GM12878 (cell line): Measurements from ENCODE around the gene RAI2. TPM values are rescaled to one million over a fixed set of nuclear protein-coding genes. Genes with fewer than 3 reads are reported as not detected.

Source experiments
- ATAC-seq: fragments of 200-7000 bp; cut with Tn5 transposase; 3 replicates; pipeline ENCODE4 v1.9.1; 2020; ENCODE audit warnings: mild to moderate bottlenecking, moderate library complexity
- BruUV-seq: library from RNA; stranded (reverse); fragments of 400-500 nt; replicated peaks from 2 replicates; lab custom pipeline; 2021; lab: Mats Ljungman, UMichigan
- CTCF ChIA-PET: fragments of 300-600 bp; sonication (Branson Sonifier 250); formaldehyde crosslinking; extraction: SDS; loops from one replicate; lab custom pipeline; 2021; ENCODE audit warnings: inconsistent platforms; lab: Yijun Ruan, JAX
- POLR2A ChIA-PET: fragments of 350-600 bp; formaldehyde crosslinking; extraction: SDS; loops from one replicate; lab custom pipeline; 2021; ENCODE audit warnings: inconsistent platforms; lab: Charles Lee
- RAD21 ChIA-PET: fragments of 300-600 bp; sonication (Branson Sonifier 250); formaldehyde crosslinking; loops from one replicate; lab custom pipeline; 2023; ENCODE audit warnings: antibody characterized with exemption; ENCODE audit not compliant: unreplicated experiment; lab: Charles Lee
- SMC1A ChIA-PET: fragments of 300-600 bp; sonication (Branson Sonifier 250); formaldehyde crosslinking; loops from one replicate; lab custom pipeline; 2023; ENCODE audit not compliant: unreplicated experiment, uncharacterized antibody; lab: Charles Lee
- DNase-seq: peaks from one replicate; pipeline ENCODE4 v3.0.0-alpha.2; 2011; ENCODE audit warnings: low read depth, low spot score
- FAIRE-seq: peaks from 3 replicates; lab custom pipeline; 2011; peaks lifted over from hg19 to GRCh38; lab: Jason Lieb, UNC
- H2AFZ ChIP-seq: 2 replicates; pipeline ENCODE4 v1.6.0; 2011; ENCODE audit warnings: low read depth, low read length, control low read depth; ENCODE audit not compliant: control insufficient read depth
- H3K27ac ChIP-seq: 2 replicates; pipeline ENCODE4 v1.5.1; 2011; ENCODE audit warnings: control low read depth; ENCODE audit not compliant: control insufficient read depth, insufficient read depth
- H3K27me3 ChIP-seq, 2 experiments: replicated peaks in 1 of 2; 2 replicates each; pipeline versions ENCODE4 v1.6.0 to v1.6.1; 2011; ENCODE audit warnings: low read length in 1 of 2; ENCODE audit not compliant: control insufficient read depth in 2 of 2, insufficient read depth in 2 of 2
- H3K36me3 ChIP-seq, 2 experiments: 2 replicates each; pipeline ENCODE4 v1.5.1; 2011; ENCODE audit warnings: low read length in 1 of 2; ENCODE audit not compliant: control insufficient read depth in 2 of 2, insufficient read depth in 2 of 2
- H3K4me1 ChIP-seq: 2 replicates; pipeline ENCODE4 v1.6.1; 2011; ENCODE audit warnings: mild to moderate bottlenecking, low read length, moderate library complexity, mixed read lengths; ENCODE audit not compliant: control insufficient read depth, insufficient read depth
- H3K4me2 ChIP-seq: 2 replicates; pipeline ENCODE4 v1.6.0; 2011; ENCODE audit warnings: control low read depth; ENCODE audit not compliant: control insufficient read depth, insufficient read depth
- H3K4me3 ChIP-seq: fragments of 200-600 bp; sonication (generic); 2 replicates; pipeline ENCODE4 v1.5.1; 2016
- H3K79me2 ChIP-seq: 2 replicates; pipeline ENCODE4 v1.6.0; 2011; ENCODE audit warnings: low read length; ENCODE audit not compliant: control insufficient read depth, insufficient read depth
- H3K9ac ChIP-seq: 2 replicates; pipeline ENCODE4 v1.8.0; 2011; ENCODE audit warnings: low read length, control low read depth, mixed read lengths; ENCODE audit not compliant: control insufficient read depth, insufficient read depth
- H3K9me3 ChIP-seq: replicated peaks from 3 replicates; pipeline ENCODE4 v1.5.1; 2011; ENCODE audit warnings: mild to moderate bottlenecking, low read length; ENCODE audit not compliant: control insufficient read depth, insufficient read depth
- H4K20me1 ChIP-seq: 2 replicates; pipeline ENCODE4 v1.6.0; 2011; ENCODE audit not compliant: control insufficient read depth, insufficient read depth
- BCL11A ChIP-seq: IDR thresholded peaks from 2 replicates; pipeline ENCODE4 v1.6.1; 2011; ENCODE audit warnings: low read depth, low read length
- CBFB ChIP-seq: IDR thresholded peaks from 2 replicates; pipeline ENCODE4 v1.6.1; 2016; ENCODE audit warnings: antibody characterized with exemption, low read depth
- HDGF ChIP-seq: fragments of 450-650 bp; IDR thresholded peaks from 2 replicates; pipeline ENCODE4 v1.6.1; 2016; ENCODE audit warnings: antibody characterized with exemption
- MXI1 ChIP-seq: fragments of 150-350 bp; IDR thresholded peaks from 2 replicates; pipeline ENCODE4 v1.6.1; 2011; ENCODE audit warnings: low read depth, mild to moderate bottlenecking, inconsistent platforms, low read length, improper control_type of control experiment
- NFXL1 ChIP-seq: fragments of 450-650 bp; IDR thresholded peaks from 2 replicates; pipeline ENCODE4 v1.6.1; 2017; ENCODE audit warnings: antibody characterized with exemption, mild to moderate bottlenecking, borderline replicate concordance
- NR2C1 ChIP-seq: fragments of 450-650 bp; IDR thresholded peaks from 2 replicates; pipeline ENCODE4 v1.6.1; 2017; ENCODE audit warnings: antibody characterized with exemption, mild to moderate bottlenecking, moderate library complexity
- NR2C2 ChIP-seq: IDR thresholded peaks from 2 replicates; pipeline ENCODE4 v1.6.1; 2011; ENCODE audit warnings: borderline replicate concordance, low read depth; ENCODE audit not compliant: control insufficient read depth, insufficient read length
- PAX5 ChIP-seq: IDR thresholded peaks from 2 replicates; pipeline ENCODE4 v1.6.1; 2011; ENCODE audit warnings: low read depth, low read length, borderline replicate concordance
- POLR2A ChIP-seq: IDR thresholded peaks from 2 replicates; pipeline ENCODE4 v1.6.1; 2011; ENCODE audit warnings: low read depth, mild to moderate bottlenecking, low read length
- RUNX3 ChIP-seq: IDR thresholded peaks from 2 replicates; pipeline ENCODE4 v1.6.1; 2012; ENCODE audit warnings: low read length, inconsistent platforms
- SIX5 ChIP-seq: IDR thresholded peaks from 2 replicates; pipeline ENCODE4 v1.6.1; 2011; ENCODE audit warnings: mild to moderate bottlenecking, low read depth, low read length, moderate library complexity; ENCODE audit not compliant: severe bottlenecking
- SMC3 ChIP-seq: IDR thresholded peaks from 2 replicates; pipeline ENCODE4 v1.6.1; 2011; ENCODE audit warnings: low read length, improper control_type of control experiment, borderline replicate concordance
- SPI1 ChIP-seq: IDR thresholded peaks from 2 replicates; pipeline ENCODE4 v1.6.1; 2011; ENCODE audit warnings: low read depth, mild to moderate bottlenecking, low read length, moderate library complexity, borderline replicate concordance; ENCODE audit not compliant: insufficient read depth
- SREBF1 ChIP-seq: IDR thresholded peaks from 2 replicates; pipeline ENCODE4 v1.6.1; 2012; ENCODE audit warnings: mild to moderate bottlenecking, low read length
- TCF7 ChIP-seq: IDR thresholded peaks from 2 replicates; pipeline ENCODE4 v1.6.1; 2014; ENCODE audit warnings: antibody characterized with exemption, borderline replicate concordance
- YY1 ChIP-seq: IDR thresholded peaks from 2 replicates; pipeline ENCODE4 v1.6.1; 2011; ENCODE audit warnings: low read depth, mild to moderate bottlenecking, low read length
- WGBS: methylation state at CpG from one replicate; pipeline ENCODE4 v1.1.6; 2016; ENCODE audit warnings: low lambda C conversion rate; ENCODE audit not compliant: insufficient replicate concordance, insufficient coverage; ENCODE audit errors: missing lambda C conversion rate; 5-methylcytosine and 5-hydroxymethylcytosine counted together
- in situ Hi-C: fragments of 300-500 bp; cut with MboI; formaldehyde crosslinking; loops from 9 replicates; pipeline ENCODE4 v1.14.3; 2018; ENCODE audit warnings: mixed read lengths
- intact Hi-C: fragments of 100-400 bp; cut with micrococcal nuclease; formaldehyde crosslinking; loops from one replicate; pipeline ENCODE4 v1.14.2; 2022; ENCODE audit not compliant: unreplicated experiment
- polyA plus RNA-seq, 11 experiments: library from polyadenylated mRNA; depleted of rRNA in 4 of 11; unstranded in 6 of 11; stranded (reverse) in 5 of 11; fragments of >200 nt; fragmentation: Nextera tagmentation in 4 of 11; fragmentation: Illumina TruSeq in 1 of 11; extraction: Ambion mirVana in 4 of 11; extraction: Trizol in 1 of 11; gene quantifications; 1 replicate in 1 of 11; 2 replicates in 10 of 11; pipeline versions ENCODE4 v1.2.1 to v1.2.3, GENCODE V29; 2011 to 2016; ENCODE audit warnings: inconsistent platforms in 2 of 11, missing spikeins in 2 of 11, low read depth in 1 of 11
- total RNA-seq, 4 experiments: library from RNA; depleted of rRNA in 3 of 4; stranded (reverse); fragments of >200 nt in 3 of 4; fragmentation: Illumina TruSeq in 1 of 4; extraction: Trizol in 1 of 4; gene quantifications; 2 replicates each; pipeline versions ENCODE4 v1.2.1 to v1.2.3, GENCODE V29; 2013 to 2021
- TF ChIP-seq, protein P1 (sequence below): fragments of 450-650 bp; IDR thresholded peaks from 2 replicates; pipeline ENCODE4 v1.6.1; 2018; ENCODE audit warnings: mild to moderate bottlenecking, low read depth, moderate library complexity; ENCODE audit not compliant: partially characterized antibody
- TF ChIP-seq, protein P2 (sequence below): IDR thresholded peaks from 2 replicates; pipeline ENCODE4 v1.6.1; 2012; ENCODE audit warnings: mild to moderate bottlenecking, low read depth, low read length

Gene RAI2
- total and polyA plus RNA-seq, 10 of the 15 experiments (the other 5 are each of a cell fraction or from before 2014, with no cell fraction given): not detected

DNA sequence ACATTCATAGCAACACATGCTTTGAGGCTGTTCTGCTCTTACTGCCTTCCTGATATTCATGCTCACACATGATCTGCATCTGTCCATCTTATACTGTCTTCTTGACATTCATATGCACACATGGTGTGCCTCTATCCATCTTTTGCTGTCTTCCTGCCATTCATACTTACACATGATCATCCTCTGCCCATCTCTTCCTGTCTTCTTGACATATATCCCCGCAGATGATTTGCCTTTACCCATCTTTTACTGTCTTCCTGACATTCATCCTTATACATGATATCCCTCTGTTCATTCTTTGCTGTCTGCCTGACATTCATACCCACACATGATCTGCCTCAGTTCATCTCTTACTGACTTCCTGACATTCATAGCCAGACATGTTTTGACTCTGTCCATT is 87.0 kb downstream of the RAI2 start:
- ChIA-PET CTCF (no interaction called here), RAD21 (no interaction called here), SMC1A (no interaction called here), POLR2A (no interaction called here)
- Histone ChIP-seq H3K4me3 (no peak overlapping the region), H3K4me1 (no peaks in the 10 kb centered on the region), H3K79me2 (no peaks in the 10 kb centered on the region), H3K9me3 (no peaks in the 10 kb centered on the region), H3K9ac (no peak overlapping the region), H3K36me3 (no peaks in the 10 kb centered on the region), H3K4me2 (no peak overlapping the region), H3K27me3 (no peaks in the 10 kb centered on the region), H3K27ac (no peak overlapping the region), H4K20me1 (no peaks in the 10 kb centered on the region), H2AFZ (no peak overlapping the region)
- DNase-seq (no peak), ATAC-seq (no peak), FAIRE-seq (no peak)
- in situ Hi-C loops (no loop called here), intact Hi-C loops (no loop called here)
- TF ChIP-seq HDGF (no peak), BCL11A (no peak), SMC3 (no peak), SREBF1 (no peak), NR2C2 (no peak), MXI1 (no peak), SIX5 (no peak), NFXL1 (no peak), CBFB (no peak), PAX5 (no peak), SPI1 (no peak), TCF7 (no peak), NR2C1 (no peak), YY1 (no peak), POLR2A (no peak), RUNX3 (no peak)
- TF ChIP-seq, protein P1, sequence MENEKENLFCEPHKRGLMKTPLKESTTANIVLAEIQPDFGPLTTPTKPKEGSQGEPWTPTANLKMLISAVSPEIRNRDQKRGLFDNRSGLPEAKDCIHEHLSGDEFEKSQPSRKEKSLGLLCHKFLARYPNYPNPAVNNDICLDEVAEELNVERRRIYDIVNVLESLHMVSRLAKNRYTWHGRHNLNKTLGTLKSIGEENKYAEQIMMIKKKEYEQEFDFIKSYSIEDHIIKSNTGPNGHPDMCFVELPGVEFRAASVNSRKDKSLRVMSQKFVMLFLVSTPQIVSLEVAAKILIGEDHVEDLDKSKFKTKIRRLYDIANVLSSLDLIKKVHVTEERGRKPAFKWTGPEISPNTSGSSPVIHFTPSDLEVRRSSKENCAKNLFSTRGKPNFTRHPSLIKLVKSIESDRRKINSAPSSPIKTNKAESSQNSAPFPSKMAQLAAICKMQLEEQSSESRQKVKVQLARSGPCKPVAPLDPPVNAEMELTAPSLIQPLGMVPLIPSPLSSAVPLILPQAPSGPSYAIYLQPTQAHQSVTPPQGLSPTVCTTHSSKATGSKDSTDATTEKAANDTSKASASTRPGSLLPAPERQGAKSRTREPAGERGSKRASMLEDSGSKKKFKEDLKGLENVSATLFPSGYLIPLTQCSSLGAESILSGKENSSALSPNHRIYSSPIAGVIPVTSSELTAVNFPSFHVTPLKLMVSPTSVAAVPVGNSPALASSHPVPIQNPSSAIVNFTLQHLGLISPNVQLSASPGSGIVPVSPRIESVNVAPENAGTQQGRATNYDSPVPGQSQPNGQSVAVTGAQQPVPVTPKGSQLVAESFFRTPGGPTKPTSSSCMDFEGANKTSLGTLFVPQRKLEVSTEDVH: no peak
- TF ChIP-seq, protein P2, sequence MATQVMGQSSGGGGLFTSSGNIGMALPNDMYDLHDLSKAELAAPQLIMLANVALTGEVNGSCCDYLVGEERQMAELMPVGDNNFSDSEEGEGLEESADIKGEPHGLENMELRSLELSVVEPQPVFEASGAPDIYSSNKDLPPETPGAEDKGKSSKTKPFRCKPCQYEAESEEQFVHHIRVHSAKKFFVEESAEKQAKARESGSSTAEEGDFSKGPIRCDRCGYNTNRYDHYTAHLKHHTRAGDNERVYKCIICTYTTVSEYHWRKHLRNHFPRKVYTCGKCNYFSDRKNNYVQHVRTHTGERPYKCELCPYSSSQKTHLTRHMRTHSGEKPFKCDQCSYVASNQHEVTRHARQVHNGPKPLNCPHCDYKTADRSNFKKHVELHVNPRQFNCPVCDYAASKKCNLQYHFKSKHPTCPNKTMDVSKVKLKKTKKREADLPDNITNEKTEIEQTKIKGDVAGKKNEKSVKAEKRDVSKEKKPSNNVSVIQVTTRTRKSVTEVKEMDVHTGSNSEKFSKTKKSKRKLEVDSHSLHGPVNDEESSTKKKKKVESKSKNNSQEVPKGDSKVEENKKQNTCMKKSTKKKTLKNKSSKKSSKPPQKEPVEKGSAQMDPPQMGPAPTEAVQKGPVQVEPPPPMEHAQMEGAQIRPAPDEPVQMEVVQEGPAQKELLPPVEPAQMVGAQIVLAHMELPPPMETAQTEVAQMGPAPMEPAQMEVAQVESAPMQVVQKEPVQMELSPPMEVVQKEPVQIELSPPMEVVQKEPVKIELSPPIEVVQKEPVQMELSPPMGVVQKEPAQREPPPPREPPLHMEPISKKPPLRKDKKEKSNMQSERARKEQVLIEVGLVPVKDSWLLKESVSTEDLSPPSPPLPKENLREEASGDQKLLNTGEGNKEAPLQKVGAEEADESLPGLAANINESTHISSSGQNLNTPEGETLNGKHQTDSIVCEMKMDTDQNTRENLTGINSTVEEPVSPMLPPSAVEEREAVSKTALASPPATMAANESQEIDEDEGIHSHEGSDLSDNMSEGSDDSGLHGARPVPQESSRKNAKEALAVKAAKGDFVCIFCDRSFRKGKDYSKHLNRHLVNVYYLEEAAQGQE: no peak
- no TSS peak for BruUV-seq
- 20% methylated on average over 1 of the region's 1 CpG for WGBS
